Measurements from ENCODE around the gene UNC5CL.

UNC5CL gene

DNA sequence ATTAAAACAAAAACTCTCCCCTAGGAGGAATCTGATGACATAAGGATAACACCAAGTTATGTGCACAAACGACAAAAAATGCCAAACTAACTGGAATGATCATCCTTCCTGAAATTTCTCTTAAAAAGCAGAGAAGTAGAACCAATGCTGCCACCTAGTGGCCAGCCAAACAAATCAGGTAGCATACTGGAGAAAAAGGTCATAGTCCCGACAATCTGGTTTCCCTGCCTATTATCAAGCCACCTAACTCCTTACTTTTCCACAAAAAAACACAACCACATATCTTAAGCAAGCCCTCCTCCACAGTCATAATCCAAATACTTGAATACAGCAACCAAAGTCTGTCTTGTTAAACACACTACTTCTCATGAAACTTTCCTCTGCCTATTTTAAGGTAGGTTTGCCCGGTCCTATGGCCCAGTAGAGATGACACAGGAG lies 27.9 kb upstream of the UNC5CL start:
- no peak overlapping the region for H3K4me2 ChIP-seq (ENCODE audit: low read length)
- no peak overlapping the region for H2AK5ac ChIP-seq (ENCODE audit: low read length)
- H4K8ac ChIP-seq (ENCODE audit: low read depth, low read length): no peak overlapping the region
- H2BK120ac ChIP-seq (ENCODE audit: insufficient read depth, low read length, poor library complexity): no peak overlapping the region
- H3K9me3 ChIP-seq (ENCODE audit: insufficient read depth, low read depth, low read length): no peaks in the 10 kb centered on the region
- no peak overlapping the region for H2BK5ac ChIP-seq (ENCODE audit: low read depth, low read length, poor library complexity)
- H3K27ac ChIP-seq (ENCODE audit: low read depth, low read length): no peak overlapping the region
- peak; percentile 79 to 95 for DNase-seq
- H3K14ac ChIP-seq (ENCODE audit: low read length): no peak overlapping the region
- H3K27me3 ChIP-seq (ENCODE audit: insufficient read depth, low read length): no peaks in the 10 kb centered on the region
- peaks cover under 1% of the 10 kb centered on the region for H3K79me2 ChIP-seq (ENCODE audit: control insufficient read depth, insufficient read depth, low read length, poor library complexity)
- H4K91ac ChIP-seq (ENCODE audit: low read depth, low read length): no peak overlapping the region
- no peak overlapping the region for H4K12ac ChIP-seq (ENCODE audit: low read depth, low read length)
- H3K4me1 ChIP-seq (ENCODE audit: control insufficient read depth in 1 of 2, insufficient read depth in 2 of 2, low read length in 2 of 2): peaks cover 0 to 3% of the 10 kb centered on the region in 2 experiments
- no peak overlapping the region for H2BK12ac ChIP-seq (ENCODE audit: low read length)
- no peak overlapping the region for H3K18ac ChIP-seq (ENCODE audit: low read length)
- H3K4me3 ChIP-seq (ENCODE audit: low read depth, low read length): no peak overlapping the region
- H3K4ac ChIP-seq (ENCODE audit: low read depth, low read length): no peak overlapping the region
- H3K79me1 ChIP-seq (ENCODE audit: low read length): peaks cover 8% of the 10 kb centered on the region
- H3K36me3 ChIP-seq (ENCODE audit: control insufficient read depth in 1 of 2, insufficient read depth in 2 of 2, low read length in 2 of 2): peaks cover 2 to 3% of the 10 kb centered on the region in 2 experiments
- no peak overlapping the region for H3K9ac ChIP-seq (ENCODE audit: low read length)
- H2AFZ ChIP-seq (ENCODE audit: insufficient read depth, low read length, poor library complexity): no peak overlapping the region
- WGBS (ENCODE audit: extremely low coverage, insufficient coverage, insufficient read length): no CpG with 5 or more reads among the region's 3 CpGs
- no peak overlapping the region for H3K23ac ChIP-seq (ENCODE audit: low read length)

- Histone ChIP-seq H4K8ac (ENCODE audit: low read depth, low read length) (no peak overlapping the region), H3K14ac (ENCODE audit: low read length) (no peak overlapping the region), H3K79me1 (ENCODE audit: low read length) (peaks cover 5% of the 10 kb centered on the region), H4K91ac (ENCODE audit: low read depth, low read length) (no peak overlapping the region), H2BK120ac (ENCODE audit: insufficient read depth, low read length, poor library complexity) (no peak overlapping the region), H3K4ac (ENCODE audit: low read depth, low read length) (no peak overlapping the region), H3K27me3 (ENCODE audit: insufficient read depth, low read length) (no peaks in the 10 kb centered on the region), H3K79me2 (ENCODE audit: control insufficient read depth, insufficient read depth, low read length, poor library complexity) (no peaks in the 10 kb centered on the region), H2BK12ac (ENCODE audit: low read length) (no peak overlapping the region), H3K4me2 (ENCODE audit: low read length) (no peak overlapping the region), H2AK5ac (ENCODE audit: low read length) (no peak overlapping the region), H3K4me1 (ENCODE audit: control insufficient read depth in 1 of 2, insufficient read depth in 2 of 2, low read length in 2 of 2) (peaks cover 2 to 7% of the 10 kb centered on the region in 2 experiments), H2AFZ (ENCODE audit: insufficient read depth, low read length, poor library complexity) (no peak overlapping the region), H3K9ac (ENCODE audit: low read length) (no peak overlapping the region), H3K23ac (ENCODE audit: low read length) (no peak overlapping the region), H4K12ac (ENCODE audit: low read depth, low read length) (no peak overlapping the region), H3K9me3 (ENCODE audit: insufficient read depth, low read depth, low read length) (no peaks in the 10 kb centered on the region), H3K4me3 (ENCODE audit: low read depth, low read length) (no peak overlapping the region), H2BK5ac (ENCODE audit: low read depth, low read length, poor library complexity) (no peak overlapping the region), H3K27ac (ENCODE audit: low read depth, low read length) (no peak overlapping the region), H3K18ac (ENCODE audit: low read length) (no peak overlapping the region), H3K36me3 (ENCODE audit: control insufficient read depth in 1 of 2, insufficient read depth in 2 of 2, low read length in 2 of 2) (peaks cover 2 to 3% of the 10 kb centered on the region in 2 experiments)
- no CpG with 5 or more reads among the region's 2 CpGs for WGBS (ENCODE audit: extremely low coverage, insufficient coverage, insufficient read length)
- DNase-seq: no peak
Observed at GRCh38 chr6:41065550-41066026, 26.6 kb upstream of the UNC5CL start.

GRCh38 chr6:41064841-41065240 lies 25.8 kb upstream of the UNC5CL start:
- no peak overlapping the region for H3K9ac ChIP-seq (ENCODE audit: low read length)
- H2BK12ac ChIP-seq (ENCODE audit: low read length): no peak overlapping the region
- H3K79me2 ChIP-seq (ENCODE audit: control insufficient read depth, insufficient read depth, low read length, poor library complexity): no peaks in the 10 kb centered on the region
- peaks cover 5% of the 10 kb centered on the region for H3K79me1 ChIP-seq (ENCODE audit: low read length)
- no peak overlapping the region for H3K23ac ChIP-seq (ENCODE audit: low read length)
- H3K14ac ChIP-seq (ENCODE audit: low read length): no peak overlapping the region
- H2AFZ ChIP-seq (ENCODE audit: insufficient read depth, low read length, poor library complexity): no peak overlapping the region
- no peak overlapping the region for H2BK5ac ChIP-seq (ENCODE audit: low read depth, low read length, poor library complexity)
- H3K4me3 ChIP-seq (ENCODE audit: low read depth, low read length): no peak overlapping the region
- no peaks in the 10 kb centered on the region for H3K27me3 ChIP-seq (ENCODE audit: insufficient read depth, low read length)
- no peak overlapping the region for H3K4ac ChIP-seq (ENCODE audit: low read depth, low read length)
- H2BK120ac ChIP-seq (ENCODE audit: insufficient read depth, low read length, poor library complexity): no peak overlapping the region
- H4K12ac ChIP-seq (ENCODE audit: low read depth, low read length): no peak overlapping the region
- no peak overlapping the region for H4K91ac ChIP-seq (ENCODE audit: low read depth, low read length)
- peaks cover 2 to 7% of the 10 kb centered on the region in 2 experiments for H3K4me1 ChIP-seq (ENCODE audit: control insufficient read depth in 1 of 2, insufficient read depth in 2 of 2, low read length in 2 of 2)
- no peak overlapping the region for H3K4me2 ChIP-seq (ENCODE audit: low read length)
- peaks cover 2 to 3% of the 10 kb centered on the region in 2 experiments for H3K36me3 ChIP-seq (ENCODE audit: control insufficient read depth in 1 of 2, insufficient read depth in 2 of 2, low read length in 2 of 2)
- WGBS (ENCODE audit: extremely low coverage, insufficient coverage, insufficient read length): no CpG with 5 or more reads among the region's 5 CpGs
- H3K27ac ChIP-seq (ENCODE audit: low read depth, low read length): no peak overlapping the region
- H4K8ac ChIP-seq (ENCODE audit: low read depth, low read length): no peak overlapping the region
- H3K18ac ChIP-seq (ENCODE audit: low read length): no peak overlapping the region
- no peaks in the 10 kb centered on the region for H3K9me3 ChIP-seq (ENCODE audit: insufficient read depth, low read depth, low read length)
- no peak overlapping the region for H2AK5ac ChIP-seq (ENCODE audit: low read length)
- peak in 1 of 2 donors; percentile 41 for DNase-seq

- H3K9ac ChIP-seq (ENCODE audit: low read length): no peak overlapping the region
- no peak overlapping the region for H3K14ac ChIP-seq (ENCODE audit: low read length)
- no peak overlapping the region for H3K18ac ChIP-seq (ENCODE audit: low read length)
- peaks cover 8 to 15% of the 10 kb centered on the region in 2 experiments for H3K4me1 ChIP-seq (ENCODE audit: control insufficient read depth in 1 of 2, insufficient read depth in 2 of 2, low read length in 2 of 2)
- WGBS (ENCODE audit: extremely low coverage, insufficient coverage, insufficient read length): no CpG with 5 or more reads among the region's 2 CpGs
- no peaks in the 10 kb centered on the region for H3K9me3 ChIP-seq (ENCODE audit: insufficient read depth, low read depth, low read length)
- no peak overlapping the region for H2BK5ac ChIP-seq (ENCODE audit: low read depth, low read length, poor library complexity)
- H3K79me2 ChIP-seq (ENCODE audit: control insufficient read depth, insufficient read depth, low read length, poor library complexity): no peaks in the 10 kb centered on the region
- no peak overlapping the region for H3K27ac ChIP-seq (ENCODE audit: low read depth, low read length)
- H4K91ac ChIP-seq (ENCODE audit: low read depth, low read length): no peak overlapping the region
- peak overlapping the region; percentile 37 for H4K8ac ChIP-seq (ENCODE audit: low read depth, low read length)
- H2BK120ac ChIP-seq (ENCODE audit: insufficient read depth, low read length, poor library complexity): no peak overlapping the region
- H3K27me3 ChIP-seq (ENCODE audit: insufficient read depth, low read length): no peaks in the 10 kb centered on the region
- H3K23ac ChIP-seq (ENCODE audit: low read length): no peak overlapping the region
- no peak overlapping the region for H2BK12ac ChIP-seq (ENCODE audit: low read length)
- H3K36me3 ChIP-seq (ENCODE audit: control insufficient read depth in 1 of 2, insufficient read depth in 2 of 2, low read length in 2 of 2): peaks cover 2 to 3% of the 10 kb centered on the region in 2 experiments
- H2AFZ ChIP-seq (ENCODE audit: insufficient read depth, low read length, poor library complexity): no peak overlapping the region
- peaks cover 5% of the 10 kb centered on the region for H3K79me1 ChIP-seq (ENCODE audit: low read length)
- H4K12ac ChIP-seq (ENCODE audit: low read depth, low read length): no peak overlapping the region
- no peak overlapping the region for H3K4me3 ChIP-seq (ENCODE audit: low read depth, low read length)
- H2AK5ac ChIP-seq (ENCODE audit: low read length): peak overlapping the region; percentile 37
- H3K4me2 ChIP-seq (ENCODE audit: low read length): no peak overlapping the region
- H3K4ac ChIP-seq (ENCODE audit: low read depth, low read length): no peak overlapping the region
- peak in 1 of 2 donors; percentile 18 for DNase-seq
Observed at GRCh38 chr6:41063884-41064285, 24.9 kb upstream of the UNC5CL start.

Measured in trophoblast cell (in vitro differentiated cells and primary cell).